Hematopoietic multipotent progenitor cell treated with erythropoietin and hydrocortisone succinate and interleukin-3 and kit ligand, for 17 days (in vitro differentiated cells): ENCODE results near the gene DCAF4L1.

Source experiments
- DNase-seq: peaks from one replicate; pipeline ENCODE4 v3.0.0-alpha.2; 2015; ENCODE audit warnings: low spot score

Gene DCAF4L1

GRCh38 chr4:41981456-41981855, at the start of gene DCAF4L1:
Gene DCAF4L1, plus strand, starts transcription at chr4:41981756. Its CDS starts 37 bp downstream, at chr4:41981793.
- DNase-seq, result no peak

DNA sequence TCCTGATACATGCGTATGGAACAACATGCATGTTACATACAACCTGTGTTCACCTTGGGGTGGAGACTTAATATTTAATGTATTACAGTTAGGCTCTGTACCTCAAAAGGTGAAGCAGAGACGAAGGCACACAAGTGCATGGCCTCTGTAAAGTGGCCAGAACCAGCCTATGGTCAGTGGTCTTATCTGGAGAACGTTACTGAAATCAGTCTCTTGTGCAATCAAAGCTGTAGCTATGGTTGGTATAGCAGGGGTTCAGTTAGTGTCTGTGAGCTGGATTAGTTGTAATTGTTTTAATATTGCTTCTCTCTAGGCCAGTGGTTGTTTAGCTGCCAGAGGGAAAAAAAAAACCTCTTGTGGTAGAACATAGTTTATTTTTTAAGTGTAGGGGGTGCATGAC, 48.6 kb upstream of the DCAF4L1 start:
- no peak for DNase-seq

DNA sequence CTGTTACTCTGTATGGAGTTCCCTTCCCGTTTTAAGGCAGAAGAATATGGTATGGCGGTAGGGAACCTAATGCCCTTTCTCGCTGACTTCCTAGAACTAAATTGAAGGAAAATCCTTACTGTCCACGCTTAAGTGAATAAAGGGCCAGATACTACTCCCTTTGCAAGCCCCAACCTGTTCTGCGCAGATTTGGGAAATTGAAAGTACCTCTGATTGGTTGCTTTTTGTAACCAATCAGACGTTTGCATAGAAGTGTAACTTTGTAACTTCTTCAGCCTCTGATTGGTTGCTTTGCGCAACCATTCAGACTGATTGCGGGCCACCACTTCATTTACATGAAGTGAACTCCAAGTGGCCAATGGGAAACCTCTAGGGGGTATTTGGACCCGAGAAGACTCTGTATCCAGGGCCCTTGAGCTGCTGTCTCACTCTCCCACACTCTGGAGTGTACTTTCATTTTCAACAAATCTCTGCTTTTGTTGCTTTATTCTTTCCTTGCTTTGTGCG, 47.5 kb upstream of the DCAF4L1 start:
- no peak for DNase-seq

GRCh38 chr4:41934514-41934900, 47.0 kb upstream of the DCAF4L1 start:
- no peak for DNase-seq

DNA sequence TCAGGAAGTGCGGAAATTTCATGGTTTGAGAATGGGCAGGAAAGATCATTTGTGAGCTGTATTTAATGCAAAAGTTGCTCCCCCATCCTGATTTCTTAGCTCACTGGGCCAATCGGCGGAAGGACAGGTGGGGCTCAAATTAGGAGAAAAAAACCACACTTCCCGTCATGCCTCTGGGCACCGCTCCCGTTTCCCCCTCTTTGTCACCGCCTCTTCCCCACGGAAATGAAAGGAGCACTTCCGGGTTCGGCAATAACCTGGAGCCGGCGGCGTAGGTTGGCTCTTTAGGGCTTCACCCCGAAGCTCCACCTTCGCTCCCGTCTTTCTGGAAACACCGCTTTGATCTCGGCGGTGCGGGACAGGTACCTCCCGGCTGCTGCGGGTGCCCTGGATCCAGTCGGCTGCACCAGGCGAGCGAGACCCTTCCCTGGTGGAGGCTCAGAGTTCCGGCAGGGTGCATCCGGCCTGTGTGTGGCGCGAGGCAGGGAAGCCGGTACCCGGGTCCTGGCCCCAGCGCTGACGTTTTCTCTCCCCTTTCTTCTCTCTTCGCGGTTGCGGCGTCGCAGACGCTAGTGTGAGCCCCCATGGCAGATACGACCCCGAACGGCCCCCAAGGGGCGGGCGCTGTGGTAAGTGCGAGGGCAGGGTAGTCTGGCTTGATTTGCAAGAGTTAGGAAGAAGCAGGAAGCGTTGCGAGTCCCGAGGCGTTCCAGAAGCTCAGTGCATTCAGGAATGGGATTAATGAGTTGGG, 46.5 kb upstream of the DCAF4L1 start, which contains the start of gene TMEM33:
TSS of gene TMEM33 (plus strand) at position 529 of the 751 bp plus-strand sequence. CDS start at position 585, 56 bp downstream.
- DNase-seq, result peak; percentile 79

GRCh38 chr4:41935652-41936021, 45.9 kb upstream of the DCAF4L1 start:
- DNase-seq, result peak; percentile 32

GRCh38 chr4:41939016-41939626, 42.4 kb upstream of the DCAF4L1 start:
- DNase-seq, result no peak

GRCh38 chr4:41940834-41941233, 40.7 kb upstream of the DCAF4L1 start:
- DNase-seq, result no peak

- DNase-seq, result no peak
Measured at GRCh38 chr4:41943506-41943905, 38.0 kb upstream of the DCAF4L1 start.

DNA sequence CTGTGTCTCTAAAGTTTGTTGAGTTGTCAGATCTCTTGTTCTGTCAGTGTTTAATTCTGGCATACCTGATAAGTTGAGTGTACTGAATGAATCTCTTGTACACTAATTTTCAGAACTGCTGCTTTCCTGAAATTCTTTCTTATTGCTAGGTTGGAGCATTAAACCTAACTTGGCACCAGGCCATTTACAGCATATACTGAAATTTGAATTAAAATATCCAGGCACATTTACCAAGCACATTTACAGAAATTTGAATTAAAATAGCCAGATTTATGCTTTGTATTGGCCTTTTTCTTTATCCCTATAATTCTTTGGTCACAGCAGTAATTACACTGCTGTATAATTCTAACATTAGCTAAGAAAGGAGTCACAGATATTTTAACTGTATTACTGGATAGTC, 37.5 kb upstream of the DCAF4L1 start:
- no peak for DNase-seq

GRCh38 chr4:41949531-41949930, 32.0 kb upstream of the DCAF4L1 start:
- DNase-seq, result no peak

GRCh38 chr4:41957634-41958033, 23.9 kb upstream of the DCAF4L1 start:
- peak; percentile 75 for DNase-seq

DNA sequence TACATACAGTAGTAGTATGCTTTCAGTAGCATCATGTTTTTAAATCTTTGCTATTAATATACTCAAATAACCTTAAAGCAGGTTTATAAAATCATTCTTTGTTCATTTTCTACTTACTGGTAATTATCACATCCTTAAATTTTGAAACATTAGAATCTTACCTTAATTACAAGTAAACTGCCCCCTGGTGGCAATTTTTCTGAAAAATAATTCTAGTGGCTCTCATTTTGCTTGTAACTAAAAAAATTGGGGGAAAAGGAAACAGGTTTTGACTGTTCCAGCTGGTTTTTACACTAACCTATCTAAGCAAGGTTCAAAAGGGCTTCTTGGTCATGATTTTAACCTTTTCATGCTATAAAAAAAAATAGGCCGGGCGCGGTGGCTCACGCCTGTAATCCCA, 18.5 kb upstream of the DCAF4L1 start:
- DNase-seq, result peak; percentile 42

DNA sequence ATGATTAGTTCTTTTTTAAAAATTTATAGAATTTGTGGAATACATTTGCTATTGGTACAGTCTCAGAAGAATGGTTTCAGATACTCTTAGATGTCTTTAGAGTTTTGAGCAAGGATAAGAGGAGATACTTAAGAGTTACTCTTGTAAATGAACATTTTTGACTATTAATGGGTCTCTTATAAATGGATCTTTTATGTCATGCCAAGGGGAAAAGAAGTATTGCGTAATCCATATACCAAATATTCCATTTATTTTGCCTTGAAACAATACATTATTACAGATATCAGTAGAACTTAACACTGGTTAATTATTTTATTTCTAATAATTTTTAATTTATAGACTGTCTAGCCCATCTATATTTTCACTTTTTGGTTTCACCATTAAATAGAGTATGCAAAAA, 17.2 kb upstream of the DCAF4L1 start:
- DNase-seq, result no peak

GRCh38 chr4:41967392-41967791, 14.2 kb upstream of the DCAF4L1 start:
- DNase-seq, result no peak

- no peak for DNase-seq
Measured at GRCh38 chr4:41969671-41970070, 11.9 kb upstream of the DCAF4L1 start.

DNA sequence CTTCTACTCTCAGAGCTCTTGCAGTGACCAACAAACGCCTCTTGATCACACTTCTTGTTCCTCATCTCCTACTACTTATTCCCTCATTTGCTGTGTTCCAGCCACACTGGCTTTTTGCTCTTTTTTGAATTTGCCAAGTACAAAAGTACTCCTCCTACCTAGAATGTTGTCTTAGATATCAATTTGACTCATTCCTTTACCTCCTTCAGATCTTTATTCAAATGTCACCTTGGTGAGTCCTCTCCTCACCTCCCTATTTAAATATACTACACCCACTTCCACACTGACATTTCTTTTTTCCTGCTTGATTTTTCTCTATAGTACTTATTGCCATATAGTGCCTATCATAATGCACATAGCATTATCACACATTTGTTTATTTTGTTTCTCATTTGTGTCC, 6.2 kb upstream of the DCAF4L1 start:
- no peak for DNase-seq

DNA sequence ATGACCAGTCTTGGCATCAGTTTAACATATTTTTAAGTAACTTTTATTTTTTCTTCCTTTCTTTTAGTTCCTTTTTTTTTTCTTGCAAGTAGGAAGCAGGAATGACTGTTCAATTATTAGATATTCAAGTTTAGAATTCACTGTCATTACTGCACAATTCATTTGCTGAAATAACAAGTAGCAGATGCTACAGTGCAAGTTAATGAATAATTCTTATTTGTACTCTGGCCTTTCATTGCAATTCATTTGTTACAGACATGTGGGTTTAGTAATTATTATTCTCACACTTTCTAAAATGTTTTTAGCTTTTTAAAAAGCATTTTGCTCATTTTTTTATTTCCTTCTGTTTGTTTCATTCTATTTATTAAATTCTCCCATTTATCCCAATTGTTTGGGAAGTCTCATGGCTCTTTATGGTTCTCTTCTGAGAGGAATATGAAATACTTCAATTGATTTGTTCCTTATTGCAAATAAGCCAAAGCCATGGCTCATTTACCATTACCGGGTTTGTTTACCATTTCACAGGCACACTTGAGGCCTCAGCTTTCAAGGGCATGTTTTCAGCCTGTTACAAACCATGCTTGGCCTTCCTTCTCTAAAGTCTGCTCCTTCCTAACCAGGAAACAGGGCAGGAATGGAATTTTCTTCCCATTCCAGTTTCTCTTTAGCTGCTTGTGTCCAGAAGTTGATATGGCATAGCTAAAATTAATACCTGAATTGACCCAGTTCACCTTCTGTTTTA, 4.6 kb upstream of the DCAF4L1 start:
- no peak for DNase-seq

DNA sequence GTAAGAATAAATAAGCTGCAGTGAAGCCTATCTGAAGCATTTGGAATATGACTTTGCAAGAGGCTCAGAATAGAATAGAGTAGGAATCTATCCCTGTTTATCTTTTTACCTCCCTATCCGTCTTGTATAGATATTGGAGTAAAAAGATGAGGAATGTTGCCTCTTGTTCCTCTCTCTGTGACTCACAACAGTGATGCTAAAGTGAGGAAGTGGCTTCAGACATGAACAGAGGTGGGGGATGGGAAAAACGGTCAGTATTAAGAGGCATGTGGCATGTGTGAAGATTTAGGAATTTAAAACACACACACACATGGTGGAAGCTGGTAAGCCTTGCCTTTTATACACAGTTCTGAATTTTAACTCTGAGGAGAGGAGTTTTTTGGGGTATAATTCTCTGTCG, 3.8 kb upstream of the DCAF4L1 start:
- no peak for DNase-seq

DNA sequence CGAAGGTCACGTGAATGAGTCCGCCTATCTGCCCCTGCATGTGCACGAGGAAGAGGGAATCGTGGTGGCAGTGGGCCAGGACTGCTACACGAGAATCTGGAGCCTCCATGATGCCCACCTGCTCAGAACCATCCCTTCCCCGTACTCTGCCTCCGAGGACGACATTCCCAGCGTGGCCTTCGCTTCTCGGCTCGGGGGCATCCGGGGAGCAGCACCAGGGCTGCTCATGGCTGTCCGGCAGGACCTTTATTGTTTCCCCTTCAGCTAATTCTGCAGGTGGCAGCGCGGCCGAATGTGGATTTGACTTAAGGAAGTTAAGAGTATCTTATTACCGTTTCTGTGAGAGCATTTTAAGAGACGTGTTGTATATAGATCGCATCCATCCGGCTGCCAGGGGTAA, 1.2 kb downstream of the DCAF4L1 start:
- DNase-seq, result no peak

GRCh38 chr4:41985151-41985550, 3.6 kb downstream of the DCAF4L1 start:
- no peak for DNase-seq

DNA sequence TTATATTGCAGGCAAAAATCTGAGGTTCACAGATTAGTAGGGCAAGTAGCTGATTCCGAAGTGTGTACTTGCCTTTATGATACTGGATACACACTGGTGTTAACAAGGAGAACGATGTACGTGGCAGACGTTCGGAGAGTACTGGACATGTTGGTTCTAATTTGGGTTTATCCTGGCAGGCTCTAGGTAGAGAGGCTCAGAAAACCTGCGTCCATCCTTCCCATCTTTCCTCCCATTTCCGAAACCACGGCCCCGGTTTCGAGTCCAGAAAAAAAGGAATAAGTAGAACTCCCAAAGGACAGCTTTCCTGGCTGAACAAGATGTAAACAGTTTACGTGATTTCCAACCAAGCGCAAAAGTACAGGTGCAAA, 8.4 kb downstream of the DCAF4L1 start:
- DNase-seq, result no peak
